Stimulated activated CD4-positive, alpha-beta T cell treated with anti-CD3 and anti-CD28 coated beads, Interleukin-12 subunit alpha, Interleukin-12 subunit beta, amount 100 ng/mL, for 4 hours (primary cell): ENCODE data around the gene CYP11A1.
A peak's percentile ranks its signal among the peaks of the same experiment; 100 is the strongest.
"Not testable (repeated sequence)": the region's sequence is repeated elsewhere in the genome, so short reads cannot be mapped to it uniquely, and the experiment has no call there.

Experiments used
- DNase-seq: peaks from one replicate; pipeline ENCODE4 v3.0.0-alpha.2; 2020

The CYP11A1 gene

GRCh38 chr15:74373731-74374647 is 6.5 kb upstream of the CYP11A1 start:
- DNase-seq: peak; percentile 95

- no peak for DNase-seq
Measured at GRCh38 chr15:74373056-74373650, 5.7 kb upstream of the CYP11A1 start.

GRCh38 chr15:74370471-74370870 is 3.0 kb upstream of the CYP11A1 start:
- no peak for DNase-seq

GRCh38 chr15:74369756-74370155 is 2.3 kb upstream of the CYP11A1 start:
- DNase-seq: no peak

GRCh38 chr15:74369084-74369745 is 1.8 kb upstream of the CYP11A1 start:
- DNase-seq: no peak

GRCh38 chr15:74368121-74368520 is 675 bp upstream of the CYP11A1 start:
- no peak for DNase-seq

GRCh38 chr15:74365598-74366445 is 1.6 kb downstream of the CYP11A1 start:
- no peak for DNase-seq

- no peak for DNase-seq
Measured at GRCh38 chr15:74364936-74365597, 2.4 kb downstream of the CYP11A1 start.

GRCh38 chr15:74362482-74362881 is 5.0 kb downstream of the CYP11A1 start:
- no peak for DNase-seq

- DNase-seq: not testable (repeated sequence)
Measured at GRCh38 chr15:74360855-74361254, 6.6 kb downstream of the CYP11A1 start.

- not testable (repeated sequence) for DNase-seq
Measured at GRCh38 chr15:74359376-74359775, 8.1 kb downstream of the CYP11A1 start.

GRCh38 chr15:74357514-74357913 is 9.9 kb downstream of the CYP11A1 start:
- not testable (repeated sequence) for DNase-seq

- DNase-seq: not testable (repeated sequence)
Measured at GRCh38 chr15:74356050-74356449, 11.4 kb downstream of the CYP11A1 start.

GRCh38 chr15:74353992-74354391 is 13.5 kb downstream of the CYP11A1 start:
- DNase-seq: not testable (repeated sequence)

GRCh38 chr15:74352393-74352910 is 15.0 kb downstream of the CYP11A1 start:
- no peak for DNase-seq

GRCh38 chr15:74351670-74352069 is 15.8 kb downstream of the CYP11A1 start:
- no peak for DNase-seq

- no peak for DNase-seq
Measured at GRCh38 chr15:74350295-74351275, 16.9 kb downstream of the CYP11A1 start.

- DNase-seq: no peak
Measured at GRCh38 chr15:74349241-74349778, 18.1 kb downstream of the CYP11A1 start.

GRCh38 chr15:74347757-74348250 is 19.6 kb downstream of the CYP11A1 start:
- DNase-seq: no peak

- DNase-seq: no peak
Measured at GRCh38 chr15:74345051-74345450, 22.4 kb downstream of the CYP11A1 start.
